RWPE2 (cell line): Measurements from ENCODE around the gene GRK3.

Experiments used
- ATAC-seq: fragments of 200-7000 bp; cut with Tn5 transposase; 3 replicates; pipeline ENCODE4 v1.9.1; 2021; ENCODE audit warnings: low read depth
- DNase-seq: peaks from one replicate; pipeline ENCODE4 v3.0.0-alpha.2; 2020; ENCODE audit warnings: low spot score
- H3K27ac ChIP-seq: fragments of 450-650 bp; 2 replicates; pipeline ENCODE4 v1.5.1; 2017; ENCODE audit warnings: mild to moderate bottlenecking; ENCODE audit not compliant: poor library complexity, severe bottlenecking
- H3K27me3 ChIP-seq: fragments of 250-450 bp; sonication (Bioruptor Pico); 2 replicates; pipeline ENCODE4 v1.5.1; 2021; ENCODE audit warnings: mild to moderate bottlenecking, moderate library complexity; ENCODE audit not compliant: insufficient read depth, poor library complexity, severe bottlenecking
- H3K36me3 ChIP-seq: fragments of 250-450 bp; sonication (Bioruptor Pico); 2 replicates; pipeline ENCODE4 v1.5.1; 2020; ENCODE audit warnings: low read depth, mild to moderate bottlenecking, moderate library complexity
- H3K4me1 ChIP-seq: fragments of 250-450 bp; sonication (Bioruptor Pico); 2 replicates; pipeline ENCODE4 v1.5.1; 2021; ENCODE audit warnings: mild to moderate bottlenecking, moderate library complexity; ENCODE audit not compliant: insufficient read depth, poor library complexity, severe bottlenecking
- H3K4me3 ChIP-seq: fragments of 250-450 bp; sonication (Bioruptor Pico); 2 replicates; pipeline ENCODE4 v1.5.1; 2021; ENCODE audit warnings: mild to moderate bottlenecking, moderate library complexity; ENCODE audit not compliant: severe bottlenecking
- H3K9me3 ChIP-seq: fragments of 250-450 bp; sonication (Bioruptor Pico); 2 replicates; pipeline ENCODE4 v1.5.1; 2021; ENCODE audit warnings: mild to moderate bottlenecking, moderate library complexity; ENCODE audit not compliant: severe bottlenecking
- CTCF ChIP-seq: fragments of 450-650 bp; IDR thresholded peaks from one replicate; pipeline ENCODE4 v1.5.1; 2017; ENCODE audit warnings: mild to moderate bottlenecking, moderate library complexity; ENCODE audit not compliant: poor library complexity, severe bottlenecking

Gene GRK3

GRCh38 chr22:25741692-25742626, 177.5 kb downstream of the GRK3 start, which contains the start of gene MYO18B:
TSS of gene MYO18B (plus strand) at chr22:25742188. CDS start at chr22:25761093, 18,905 bp downstream.
- DNase-seq (no peak), ATAC-seq (no peak)
- Histone ChIP-seq H3K27me3 (no peaks in the 10 kb centered on the region), H3K27ac (no peak within 1 kb of the TSS), H3K36me3 (no peaks in the 10 kb centered on the region), H3K4me3 (no peak within 1 kb of the TSS), H3K4me1 (peaks cover 8% of the 10 kb centered on the region), H3K9me3 (no peaks in the 10 kb centered on the region)
- TF ChIP-seq CTCF = no peak

GRCh38 chr22:25742918-25743708, 178.6 kb downstream of the GRK3 start:
- no peak for TF ChIP-seq CTCF
- Histone ChIP-seq H3K36me3 (no peaks in the 10 kb centered on the region), H3K9me3 (no peaks in the 10 kb centered on the region), H3K27me3 (no peaks in the 10 kb centered on the region), H3K4me3 (no peak overlapping the region), H3K27ac (no peak overlapping the region), H3K4me1 (peaks cover 8% of the 10 kb centered on the region)
- ATAC-seq = no peak
- DNase-seq = no peak

GRCh38 chr22:25744694-25745093, 180.2 kb downstream of the GRK3 start:
- no peaks in the 10 kb centered on the region for H3K36me3 ChIP-seq
- H3K27me3 ChIP-seq = no peaks in the 10 kb centered on the region
- H3K4me3 ChIP-seq = no peak overlapping the region
- DNase-seq = no peak
- ATAC-seq = no peak
- H3K27ac ChIP-seq = no peak overlapping the region
- H3K4me1 ChIP-seq = peaks cover 8% of the 10 kb centered on the region
- no peak for TF ChIP-seq CTCF
- H3K9me3 ChIP-seq = no peaks in the 10 kb centered on the region

- H3K36me3 ChIP-seq = no peaks in the 10 kb centered on the region
- H3K4me3 ChIP-seq = no peak overlapping the region
- H3K4me1 ChIP-seq = peaks cover 8% of the 10 kb centered on the region
- no peak for TF ChIP-seq CTCF
- ATAC-seq (no peak), DNase-seq (no peak)
- no peaks in the 10 kb centered on the region for H3K9me3 ChIP-seq
- H3K27me3 ChIP-seq = no peaks in the 10 kb centered on the region
- H3K27ac ChIP-seq = peak overlapping the region; percentile 21
These were observed 181.0 kb downstream of the GRK3 start for GRCh38 chr22:25745341-25746011.
